Upper lobe of left lung (tissue), 4 donors: Measurements from ENCODE around the gene FADS2.

Experiments
- POLR2A ChIP-seq, 4 donors: fragments of 450-650 bp; IDR thresholded peaks; one replicate each; pipeline ENCODE4 v1.5.1; 2016 to 2017; ENCODE audit warnings: antibody characterized with exemption in 4 of 4, mild to moderate bottlenecking in 2 of 4
- POLR2AphosphoS5 ChIP-seq, 2 donors: sonication (generic); formaldehyde crosslinking; IDR thresholded peaks; one replicate each; pipeline ENCODE4 v1.5.1; 2017; ENCODE audit warnings: antibody characterized with exemption in 2 of 2
- TF ChIP-seq, protein P1 (sequence below), 6 experiments: fragments of 450-650 bp in 4 of 6; fragments of 200-600 bp in 2 of 6; sonication (generic) in 2 of 6; IDR thresholded peaks; one replicate each; pipeline ENCODE4 v1.5.1; 2016 to 2019; ENCODE audit warnings: antibody characterized with exemption in 6 of 6

GRCh38 chr11:61896665-61897386, 68.7 kb downstream of the FADS2 start:
- TF ChIP-seq POLR2A (IDR thresholded peaks at IDR 0.05): no peak
- TF ChIP-seq POLR2AphosphoS5 (IDR thresholded peaks at IDR 0.05): no peak
- TF ChIP-seq, protein P1, sequence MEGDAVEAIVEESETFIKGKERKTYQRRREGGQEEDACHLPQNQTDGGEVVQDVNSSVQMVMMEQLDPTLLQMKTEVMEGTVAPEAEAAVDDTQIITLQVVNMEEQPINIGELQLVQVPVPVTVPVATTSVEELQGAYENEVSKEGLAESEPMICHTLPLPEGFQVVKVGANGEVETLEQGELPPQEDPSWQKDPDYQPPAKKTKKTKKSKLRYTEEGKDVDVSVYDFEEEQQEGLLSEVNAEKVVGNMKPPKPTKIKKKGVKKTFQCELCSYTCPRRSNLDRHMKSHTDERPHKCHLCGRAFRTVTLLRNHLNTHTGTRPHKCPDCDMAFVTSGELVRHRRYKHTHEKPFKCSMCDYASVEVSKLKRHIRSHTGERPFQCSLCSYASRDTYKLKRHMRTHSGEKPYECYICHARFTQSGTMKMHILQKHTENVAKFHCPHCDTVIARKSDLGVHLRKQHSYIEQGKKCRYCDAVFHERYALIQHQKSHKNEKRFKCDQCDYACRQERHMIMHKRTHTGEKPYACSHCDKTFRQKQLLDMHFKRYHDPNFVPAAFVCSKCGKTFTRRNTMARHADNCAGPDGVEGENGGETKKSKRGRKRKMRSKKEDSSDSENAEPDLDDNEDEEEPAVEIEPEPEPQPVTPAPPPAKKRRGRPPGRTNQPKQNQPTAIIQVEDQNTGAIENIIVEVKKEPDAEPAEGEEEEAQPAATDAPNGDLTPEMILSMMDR (IDR thresholded peaks at IDR 0.05): no peak
